Small intestine (tissue), 7 donors: Measurements from ENCODE around the gene PITPNC1. TPM values are rescaled to one million over a fixed set of nuclear protein-coding genes. Genes with fewer than 3 reads are reported as not detected.

Source experiments
- DNase-seq, 2 donors: peaks; one replicate each; pipeline versions ENCODE4 v3.0.0 to v3.0.0-alpha.2; 2013
- FAIRE-seq: peaks from 2 replicates; lab custom pipeline; 2012; peaks lifted over from hg19 to GRCh38; lab: Jason Lieb, UNC
- H3K27ac ChIP-seq, 3 donors: one replicate each; pipeline ENCODE4 v1.5.1; 2013; ENCODE audit warnings: low read length in 2 of 3, mild to moderate bottlenecking in 2 of 3, control low read depth in 1 of 3, inconsistent platforms in 1 of 3, low read depth in 1 of 3, moderate library complexity in 1 of 3
- H3K27me3 ChIP-seq, 3 donors: one replicate each; pipeline ENCODE4 v1.6.1; 2013; ENCODE audit warnings: low read length in 3 of 3, inconsistent platforms in 1 of 3; ENCODE audit not compliant: control insufficient read depth in 3 of 3, insufficient read depth in 3 of 3
- H3K36me3 ChIP-seq, 3 donors: one replicate each; pipeline ENCODE4 v1.6.1; 2013; ENCODE audit warnings: low read length in 3 of 3, inconsistent platforms in 1 of 3, low read depth in 1 of 3, mild to moderate bottlenecking in 1 of 3, moderate library complexity in 1 of 3; ENCODE audit not compliant: control insufficient read depth in 3 of 3, insufficient read depth in 2 of 3
- H3K4me1 ChIP-seq, 3 donors: one replicate each; pipeline ENCODE4 v1.6.1; 2013; ENCODE audit warnings: low read length in 2 of 3, inconsistent platforms in 1 of 3, low read depth in 1 of 3, mild to moderate bottlenecking in 1 of 3, moderate library complexity in 1 of 3; ENCODE audit not compliant: control insufficient read depth in 3 of 3, insufficient read depth in 2 of 3
- H3K4me3 ChIP-seq, 3 donors: one replicate each; pipeline ENCODE4 v1.5.1; 2013; ENCODE audit warnings: low read length in 3 of 3, control low read depth in 1 of 3, inconsistent platforms in 1 of 3, low read depth in 1 of 3, mild to moderate bottlenecking in 1 of 3, moderate library complexity in 1 of 3
- H3K9me3 ChIP-seq, 2 donors: one replicate each; pipeline ENCODE4 v1.6.1; 2013; ENCODE audit warnings: low read depth in 1 of 2, low read length in 1 of 2; ENCODE audit not compliant: control insufficient read depth in 2 of 2, insufficient read depth in 1 of 2
- WGBS, 3 donors: extraction: QIAGEN DNeasy Blood & Tissue Kit; methylation state at CpG; one replicate each; pipeline ENCODE4 v1.1.7; 2013; 5-methylcytosine and 5-hydroxymethylcytosine counted together
- polyA plus RNA-seq, 4 donors: library from polyadenylated mRNA; stranded (reverse) in 3 of 4; unstranded in 1 of 4; fragments of 200-250 nt in 3 of 4; fragments of 120-200 nt in 1 of 4; gene quantifications; one replicate each; pipeline versions ENCODE4 v1.2.1 to v1.2.3, GENCODE V29; 2013
- donor health status: healthy with polysubstance abuse.
- donor health status: control.
- donor health status: control.
- donor health status: Bipolar disorder and iron deficiency.
- donor health status: healthy.

The PITPNC1 gene
- polyA plus RNA-seq, 4 donors = 0.67 to 11.7 (median 3.4) TPM

DNA sequence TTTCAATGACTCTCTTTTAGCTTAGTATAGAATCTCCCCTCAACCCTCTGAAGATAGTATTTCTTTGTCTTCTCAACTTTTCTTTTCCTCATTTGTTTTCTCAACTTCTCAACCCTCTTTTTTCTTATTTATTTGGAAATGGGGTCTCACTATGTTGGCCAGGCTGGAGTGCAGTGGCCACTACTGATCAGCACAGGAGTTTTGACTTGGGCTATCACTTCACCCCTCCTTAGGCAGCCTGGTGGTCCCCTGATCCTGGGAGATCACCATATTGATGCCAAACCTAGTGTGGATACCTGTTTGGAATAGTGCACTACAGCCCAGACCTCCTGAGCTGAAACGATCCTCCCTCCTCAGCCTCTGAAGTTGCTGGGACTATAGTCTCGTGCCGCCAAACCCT lies 79.8 kb downstream of the PITPNC1 start:
- no peak overlapping the region for H3K4me3 ChIP-seq
- H3K27me3 ChIP-seq = peaks cover 0 to 3% (median 0%) of the 10 kb centered on the region in 3 donors
- FAIRE-seq = no peak
- H3K27ac ChIP-seq = no peak overlapping the region
- H3K9me3 ChIP-seq = peaks cover 0 to 6% of the 10 kb centered on the region in 2 donors
- no peak for DNase-seq
- WGBS, 3 donors = 96 to 97% (median 96%) methylated on average over 3 of the region's 3 CpGs
- no peaks in the 10 kb centered on the region for H3K36me3 ChIP-seq
- peaks cover 0 to 5% (median 0%) of the 10 kb centered on the region in 3 donors for H3K4me1 ChIP-seq

DNA sequence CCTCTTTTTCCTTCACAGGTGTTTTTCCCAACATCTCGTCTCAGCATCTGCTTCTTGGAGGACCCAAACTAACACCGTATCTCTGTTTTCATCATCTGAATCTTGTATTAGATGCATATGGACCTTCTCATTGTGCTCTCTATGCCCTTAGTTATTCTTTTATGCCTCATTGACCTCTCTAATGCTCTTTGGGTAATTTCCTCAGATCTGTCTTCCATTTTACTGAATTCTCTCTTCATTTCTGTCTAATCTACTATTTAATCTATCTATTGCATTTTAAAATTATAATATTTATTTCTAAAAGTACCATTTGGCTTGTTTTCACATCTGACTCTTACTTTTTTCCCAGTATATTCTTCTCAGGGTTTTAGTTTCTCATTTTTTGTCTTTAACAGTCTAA lies 81.1 kb downstream of the PITPNC1 start:
- H3K36me3 ChIP-seq = no peaks in the 10 kb centered on the region
- H3K4me1 ChIP-seq = peaks cover 0 to 6% (median 0%) of the 10 kb centered on the region in 3 donors
- no peak for DNase-seq
- WGBS, 3 donors = 94 to 99% (median 98%) methylated on average over 2 of the region's 2 CpGs
- H3K27ac ChIP-seq = no peak overlapping the region
- H3K4me3 ChIP-seq = no peak overlapping the region
- peaks cover 0 to 6% of the 10 kb centered on the region in 2 donors for H3K9me3 ChIP-seq
- FAIRE-seq = no peak
- peaks cover 0 to 3% (median 0%) of the 10 kb centered on the region in 3 donors for H3K27me3 ChIP-seq

- FAIRE-seq (no peak), DNase-seq (no peak)
- WGBS, 3 donors = 67 to 78% (median 74%) methylated on average over 7 of the region's 7 CpGs
- Histone ChIP-seq H3K4me1 (peaks cover 0 to 5% (median 0%) of the 10 kb centered on the region in 3 donors), H3K27ac (no peak overlapping the region), H3K27me3 (peaks cover 0 to 3% (median 0%) of the 10 kb centered on the region in 3 donors), H3K36me3 (no peaks in the 10 kb centered on the region), H3K9me3 (peaks cover 0 to 6% of the 10 kb centered on the region in 2 donors), H3K4me3 (no peak overlapping the region)
These were observed 82.9 kb downstream of the PITPNC1 start for GRCh38 chr17:67459985-67460384.

DNA sequence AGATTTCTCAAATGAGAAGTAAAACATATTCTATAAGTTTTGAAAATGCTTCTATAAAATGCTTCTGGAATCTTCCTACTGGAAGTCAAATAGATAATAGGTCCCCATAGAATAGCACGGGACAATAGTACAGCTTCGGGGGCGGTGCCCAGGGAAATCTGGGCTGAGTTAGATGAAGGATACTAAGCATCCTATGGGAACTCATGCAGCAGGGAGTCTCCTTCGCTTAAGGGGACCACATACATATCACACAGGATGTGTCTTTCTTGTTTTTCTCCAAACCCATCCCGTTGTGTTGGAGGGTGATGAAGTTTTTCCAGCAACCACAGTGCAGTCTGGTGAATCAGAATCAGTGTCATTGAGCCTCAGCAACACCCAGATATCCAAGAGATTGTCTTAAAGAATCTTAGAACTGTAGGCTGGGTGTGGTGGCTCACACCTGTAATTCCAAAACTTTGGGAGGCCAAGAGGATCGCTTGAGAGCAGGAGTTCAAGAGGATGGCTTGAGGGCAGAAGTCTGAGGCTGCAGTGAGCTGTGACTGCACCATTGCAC lies 84.2 kb downstream of the PITPNC1 start:
- Histone ChIP-seq H3K27me3 (peaks cover 0 to 3% (median 0%) of the 10 kb centered on the region in 3 donors), H3K27ac (peak overlapping the region in 1 of 3 donors; percentile 26), H3K4me3 (no peak overlapping the region), H3K4me1 (peaks cover 0 to 5% (median 0%) of the 10 kb centered on the region in 3 donors), H3K36me3 (no peaks in the 10 kb centered on the region), H3K9me3 (peaks cover 0 to 6% of the 10 kb centered on the region in 2 donors)
- DNase-seq = no peak
- FAIRE-seq = no peak
- 87 to 91% (median 90%) methylated on average over 6 of the region's 6 CpGs for WGBS, 3 donors

GRCh38 chr17:67461876-67462275 lies 84.8 kb downstream of the PITPNC1 start:
- no peaks in the 10 kb centered on the region for H3K36me3 ChIP-seq
- no peak overlapping the region for H3K4me3 ChIP-seq
- H3K27me3 ChIP-seq = peaks cover 0 to 3% (median 0%) of the 10 kb centered on the region in 3 donors
- no peak for DNase-seq
- WGBS, 3 donors = 71 to 76% (median 75%) methylated on average over 3 of the region's 3 CpGs
- H3K9me3 ChIP-seq = peaks cover 0 to 6% of the 10 kb centered on the region in 2 donors
- H3K4me1 ChIP-seq = peaks cover 0 to 5% (median 0%) of the 10 kb centered on the region in 3 donors
- peak overlapping the region in 1 of 3 donors; percentile 26 for H3K27ac ChIP-seq
- FAIRE-seq = no peak

GRCh38 chr17:67466251-67466796 lies 89.2 kb downstream of the PITPNC1 start:
- 80 to 83% (median 81%) methylated on average over 4 of the region's 4 CpGs for WGBS, 3 donors
- no peaks in the 10 kb centered on the region for H3K9me3 ChIP-seq
- DNase-seq (no peak), FAIRE-seq (no peak)
- H3K27me3 ChIP-seq = no peaks in the 10 kb centered on the region
- H3K36me3 ChIP-seq = no peaks in the 10 kb centered on the region
- H3K4me3 ChIP-seq = no peak overlapping the region
- peaks cover 0 to 8% (median 0%) of the 10 kb centered on the region in 3 donors for H3K4me1 ChIP-seq
- no peak overlapping the region for H3K27ac ChIP-seq

GRCh38 chr17:67467500-67468455 lies 90.7 kb downstream of the PITPNC1 start:
- no peak for FAIRE-seq
- WGBS, 3 donors = 74 to 79% (median 78%) methylated on average over 7 to 8 of the region's 8 CpGs
- H3K27me3 ChIP-seq = no peaks in the 10 kb centered on the region

More at GRCh38 chr17:67467500-67468455, 90.7 kb downstream of the PITPNC1 start:
- Histone ChIP-seq H3K36me3 (no peaks in the 10 kb centered on the region), H3K9me3 (no peaks in the 10 kb centered on the region), H3K4me3 (no peak overlapping the region), H3K4me1 (peaks cover 0 to 4% (median 0%) of the 10 kb centered on the region in 3 donors), H3K27ac (peak overlapping the region in 2 of 3 donors; percentile 20 to 47)
- no peak for DNase-seq
